HG03135 (cell line): ENCODE measurements around the gene ITGA2.

ENCODE experiments used
- ATAC-seq: cut with Tn5 transposase; IDR thresholded peaks from one replicate; pipeline ENCODE4 v1.9.1; 2021; ENCODE audit warnings: mild to moderate bottlenecking, moderate library complexity; ENCODE audit not compliant: unreplicated experiment

The ITGA2 gene

GRCh38 chr5:53017794-53018391, 28.7 kb downstream of the ITGA2 start:
- no peak for ATAC-seq

GRCh38 chr5:53019320-53019719, 30.2 kb downstream of the ITGA2 start:
- no peak for ATAC-seq

DNA sequence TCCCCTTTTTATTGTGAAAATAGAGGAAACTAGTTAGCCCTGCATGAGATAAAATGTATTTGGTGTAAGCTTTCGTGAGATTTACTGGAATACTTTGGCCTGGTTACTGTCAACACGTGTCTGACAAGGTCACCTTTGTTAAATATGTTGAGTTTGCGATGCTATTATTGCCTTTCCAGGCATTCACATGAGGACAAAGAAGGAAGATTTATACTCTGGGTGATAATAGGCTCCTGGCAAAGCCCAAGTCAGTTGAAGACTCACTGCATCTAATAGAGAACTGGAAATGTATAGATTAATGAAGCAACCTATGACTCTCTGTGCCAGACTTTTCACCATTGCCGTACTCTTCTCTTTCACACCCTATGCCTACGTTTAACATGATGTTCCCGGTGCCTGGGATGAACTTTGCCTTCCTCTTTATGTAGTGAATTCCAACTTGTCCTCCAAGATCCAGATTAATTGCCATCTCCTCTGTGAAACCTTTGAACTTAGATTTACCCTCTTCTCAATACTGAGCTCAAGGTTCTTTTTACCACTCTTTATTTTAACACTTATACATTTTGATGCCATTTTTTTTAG, 33.9 kb downstream of the ITGA2 start:
- no peak for ATAC-seq

- no peak for ATAC-seq
Measured at GRCh38 chr5:53023969-53024368, 34.8 kb downstream of the ITGA2 start.

DNA sequence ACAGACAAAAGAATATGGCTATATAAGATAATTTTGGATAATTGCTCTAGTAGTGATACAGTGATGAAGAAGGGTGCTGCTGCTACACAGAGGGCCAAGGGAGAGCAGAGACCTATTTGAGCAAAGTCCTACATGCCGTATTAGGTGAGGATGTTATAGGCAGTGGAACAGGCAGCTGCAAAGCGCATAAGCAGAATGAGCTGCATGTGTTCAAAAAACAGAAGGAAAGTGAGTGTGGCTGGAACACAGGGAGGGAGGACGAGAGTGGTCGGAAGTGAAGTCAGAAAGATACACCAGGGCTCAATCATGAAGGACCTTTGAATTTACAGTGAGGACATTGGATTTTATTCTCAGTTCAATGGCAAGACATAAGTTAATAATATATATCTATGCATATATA, 35.4 kb downstream of the ITGA2 start:
- ATAC-seq, result no peak

DNA sequence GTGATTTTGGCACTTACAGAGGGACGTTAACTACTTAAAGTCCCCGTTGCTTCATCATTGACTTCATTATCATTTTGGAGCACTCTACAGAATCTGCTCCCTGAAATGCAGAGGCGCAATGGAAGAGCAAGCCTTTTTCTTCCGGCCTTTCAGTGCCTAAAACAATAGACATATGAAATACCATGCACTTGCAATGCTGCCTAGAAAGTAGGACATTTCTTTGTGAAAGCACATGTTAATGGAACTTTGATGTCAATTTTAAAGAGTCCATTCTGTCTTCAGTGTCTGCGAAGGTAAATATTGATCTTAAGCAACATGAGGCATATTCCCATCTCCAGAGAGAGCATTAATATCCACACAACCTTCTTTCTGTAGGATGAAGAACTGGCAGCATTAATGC, 36.3 kb downstream of the ITGA2 start:
- ATAC-seq, result no peak

- ATAC-seq, result no peak
Measured at GRCh38 chr5:53027913-53028312, 38.8 kb downstream of the ITGA2 start.

- ATAC-seq, result no peak
Measured at GRCh38 chr5:53029608-53030007, 40.5 kb downstream of the ITGA2 start.

- ATAC-seq, result no peak
Measured at GRCh38 chr5:53030893-53031292, 41.7 kb downstream of the ITGA2 start.

GRCh38 chr5:53031695-53032096, 42.5 kb downstream of the ITGA2 start:
- ATAC-seq, result no peak

GRCh38 chr5:53032188-53032587, 43.0 kb downstream of the ITGA2 start:
- no peak for ATAC-seq

DNA sequence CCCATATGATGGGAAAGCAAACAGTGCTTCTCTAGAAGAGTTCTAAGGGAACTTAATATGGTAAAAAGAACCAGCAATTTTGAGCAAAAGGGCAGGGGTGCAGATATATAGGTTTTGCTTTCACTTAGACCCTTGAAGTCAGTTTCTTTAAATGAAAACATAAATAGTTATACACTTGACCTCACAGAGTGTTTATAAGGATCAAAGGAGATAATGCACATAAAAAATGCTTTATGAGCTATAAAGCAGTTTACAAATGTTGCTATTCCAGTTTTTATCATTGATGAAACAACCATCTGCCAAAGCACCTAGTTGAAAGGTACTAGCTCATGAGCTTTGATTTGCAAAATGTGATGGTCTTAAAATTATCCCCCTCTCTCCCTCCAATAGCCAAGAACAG, 45.7 kb downstream of the ITGA2 start:
- no peak for ATAC-seq

DNA sequence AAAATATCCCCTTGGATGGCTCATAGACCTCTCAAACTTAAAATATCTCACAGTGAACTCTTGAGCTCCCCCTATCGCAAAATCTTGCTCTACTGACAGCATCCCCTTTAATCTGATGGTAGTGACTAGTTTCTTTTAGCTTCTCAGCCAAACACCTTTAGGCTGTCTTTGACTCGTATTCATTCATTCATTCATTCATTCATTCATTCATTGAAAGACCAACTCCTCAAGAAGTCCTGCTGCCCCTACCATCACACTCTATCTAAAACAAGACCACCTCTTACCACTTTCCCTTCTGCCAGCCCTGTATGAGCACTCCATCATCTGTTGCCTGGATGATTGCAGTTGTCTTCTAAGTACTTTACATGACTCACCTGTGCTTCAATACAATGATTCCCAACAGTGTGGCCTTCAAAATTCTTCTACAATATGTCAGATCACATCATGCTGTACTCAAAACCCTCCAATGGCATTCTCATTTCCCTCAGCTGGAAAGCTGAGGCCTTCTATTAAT, 46.8 kb downstream of the ITGA2 start:
- no peak for ATAC-seq

DNA sequence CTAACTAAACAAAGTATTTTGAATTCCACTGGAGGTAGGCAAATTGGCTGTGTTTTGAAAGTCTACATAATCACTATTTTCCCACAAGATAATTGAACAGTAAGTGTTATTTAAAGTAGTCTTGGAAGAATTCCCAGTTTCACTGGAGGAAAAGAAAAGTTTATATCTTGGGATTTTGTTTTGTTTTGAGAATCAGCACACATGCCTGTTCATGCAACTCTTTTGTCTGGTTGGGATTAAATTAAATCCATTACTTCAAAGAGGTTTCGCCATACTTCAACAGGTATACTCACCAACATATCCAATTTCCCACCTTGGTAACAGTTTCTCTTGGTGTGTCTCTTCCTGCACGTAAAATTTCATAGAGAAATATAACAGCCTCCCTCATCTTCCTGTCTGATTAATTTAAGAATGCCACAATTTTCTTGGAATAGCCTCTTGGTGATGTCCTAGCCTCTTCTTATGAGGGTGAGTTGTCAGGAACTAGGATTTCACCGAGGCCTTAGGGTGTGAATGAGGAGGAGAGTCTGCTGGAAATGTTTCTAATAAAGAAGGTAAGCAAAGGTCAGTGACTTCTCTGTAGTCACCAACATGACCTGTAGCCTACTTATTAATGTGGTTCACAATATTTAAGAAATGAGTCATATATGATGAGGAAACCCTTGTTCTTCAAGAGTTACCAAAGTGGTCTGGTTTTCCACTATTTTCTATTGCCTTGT, 48.1 kb downstream of the ITGA2 start:
- ATAC-seq, result no peak

- ATAC-seq, result no peak
Measured at GRCh38 chr5:53038196-53038847, 49.2 kb downstream of the ITGA2 start.

DNA sequence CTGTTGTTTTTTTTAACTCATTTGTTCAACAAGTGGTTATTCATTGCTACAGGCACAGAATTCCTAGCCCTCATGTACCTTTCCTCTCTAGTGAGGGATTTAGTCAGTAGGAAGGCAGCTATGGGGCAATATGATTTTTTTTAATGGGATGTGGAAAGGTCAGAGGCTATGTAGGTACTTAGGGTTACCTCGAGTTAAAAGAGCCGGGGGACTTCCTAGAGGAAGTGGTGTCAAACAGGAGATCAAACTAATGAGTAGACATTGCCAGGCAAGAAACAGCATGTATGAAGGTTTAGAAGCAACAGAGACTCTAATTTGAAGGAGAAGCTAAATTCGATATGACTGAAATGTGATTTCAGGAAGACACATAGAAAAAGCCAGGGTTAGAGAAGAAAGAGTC, 50.7 kb downstream of the ITGA2 start:
- ATAC-seq, result no peak

GRCh38 chr5:53041071-53041692, 52.0 kb downstream of the ITGA2 start:
- peak; percentile 95 for ATAC-seq

GRCh38 chr5:53041740-53042139, 52.6 kb downstream of the ITGA2 start:
- ATAC-seq, result no peak

DNA sequence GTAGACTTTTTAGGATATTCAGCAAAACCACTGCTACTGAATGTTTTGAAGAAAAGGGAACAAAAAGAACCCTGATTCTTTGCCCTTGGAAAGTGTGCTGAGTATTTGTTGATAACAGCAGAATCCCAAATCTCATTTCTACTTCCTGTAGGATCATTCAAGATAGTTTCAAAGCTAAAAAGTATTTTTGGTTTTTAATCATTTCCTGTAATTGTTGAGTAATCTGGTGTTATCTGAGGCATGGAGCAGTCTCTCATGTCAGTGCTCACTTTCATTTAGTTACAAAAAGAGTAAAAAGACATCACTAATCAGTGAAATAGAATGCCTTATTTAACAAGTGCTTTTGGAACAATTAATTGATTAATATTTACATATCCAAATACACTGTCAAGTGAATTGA, 56.1 kb downstream of the ITGA2 start:
- ATAC-seq, result no peak

DNA sequence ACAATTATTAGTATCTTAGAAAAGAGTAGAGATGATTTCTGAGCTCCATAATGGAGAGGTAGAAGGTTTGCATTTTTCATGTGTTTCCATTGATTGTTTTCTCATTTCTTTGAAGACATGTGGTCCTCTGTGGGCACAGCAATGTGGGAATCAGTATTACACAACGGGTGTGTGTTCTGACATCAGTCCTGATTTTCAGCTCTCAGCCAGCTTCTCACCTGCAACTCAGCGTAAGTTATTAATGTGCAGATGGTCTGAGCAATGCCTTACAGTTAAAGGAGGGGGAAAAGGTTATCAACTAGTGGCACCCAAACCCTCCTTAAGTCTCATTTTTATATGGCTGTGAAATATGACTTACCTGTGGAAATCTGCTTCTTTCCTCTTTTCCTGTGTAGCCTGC, 59.1 kb downstream of the ITGA2 start:
- ATAC-seq, result no peak

DNA sequence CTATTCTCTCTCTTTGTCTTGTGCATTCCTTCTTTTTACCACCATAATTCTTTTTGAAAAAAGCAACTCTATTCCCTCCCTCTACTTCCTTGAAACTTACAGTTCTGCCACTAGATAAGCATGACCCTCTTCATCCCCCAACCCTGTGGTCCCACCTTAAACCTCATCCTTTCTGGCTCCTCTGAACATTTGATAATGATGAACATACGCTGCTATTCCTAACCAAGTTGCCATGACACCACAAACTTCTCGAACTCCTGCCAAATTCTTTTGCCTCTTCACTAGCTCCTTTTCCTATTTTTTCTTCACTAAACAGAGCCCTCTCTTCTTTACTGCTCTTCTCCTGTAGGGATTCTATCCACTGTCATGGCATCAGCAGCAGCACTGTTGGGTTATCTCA, 63.3 kb downstream of the ITGA2 start:
- ATAC-seq, result no peak
